ENCODE measurements around the gene SPRED2.

SPRED2 gene

DNA sequence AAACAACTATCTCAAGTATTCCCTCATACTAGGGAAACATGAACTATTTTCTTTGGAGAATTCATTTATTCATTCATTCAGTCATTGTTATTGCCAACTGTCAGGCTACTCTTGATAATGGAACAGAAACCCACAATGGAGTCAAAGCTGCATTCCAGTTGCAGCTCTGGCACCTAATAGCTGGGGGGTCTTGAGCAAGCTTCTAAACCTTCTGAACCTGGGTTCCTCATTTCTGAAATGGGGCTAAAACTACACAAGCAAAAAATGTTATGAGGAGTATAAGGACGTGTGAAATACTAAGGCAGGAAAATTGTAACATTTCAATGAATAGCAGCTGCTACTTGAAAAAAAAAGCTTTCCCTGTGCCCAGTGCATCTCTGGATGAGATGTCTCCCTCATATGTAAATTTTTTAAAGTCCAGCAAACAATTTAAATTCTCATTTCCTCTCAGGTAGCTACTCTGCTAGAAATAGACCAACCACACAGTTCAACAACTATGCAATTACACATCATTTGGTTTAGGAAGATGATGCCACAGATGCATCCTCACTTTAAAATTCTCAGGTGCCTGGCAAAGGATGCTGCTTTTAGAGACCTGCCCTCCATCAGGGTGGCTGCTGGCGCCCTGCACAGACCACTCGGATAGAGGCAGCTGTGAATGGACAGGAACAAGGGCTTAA is 38.5 kb downstream of the SPRED2 start:
- no peak overlapping the region for H3K4me3 ChIP-seq (replicated peaks; ENCODE audit: low read depth, low read length)
- H3K36me3 ChIP-seq (ENCODE audit: control insufficient read depth, insufficient read depth, low read length) = no peaks in the 10 kb centered on the region
- no peak for DNase-seq (ENCODE audit: extremely low read depth, insufficient read length)
- TF ChIP-seq, protein P1, sequence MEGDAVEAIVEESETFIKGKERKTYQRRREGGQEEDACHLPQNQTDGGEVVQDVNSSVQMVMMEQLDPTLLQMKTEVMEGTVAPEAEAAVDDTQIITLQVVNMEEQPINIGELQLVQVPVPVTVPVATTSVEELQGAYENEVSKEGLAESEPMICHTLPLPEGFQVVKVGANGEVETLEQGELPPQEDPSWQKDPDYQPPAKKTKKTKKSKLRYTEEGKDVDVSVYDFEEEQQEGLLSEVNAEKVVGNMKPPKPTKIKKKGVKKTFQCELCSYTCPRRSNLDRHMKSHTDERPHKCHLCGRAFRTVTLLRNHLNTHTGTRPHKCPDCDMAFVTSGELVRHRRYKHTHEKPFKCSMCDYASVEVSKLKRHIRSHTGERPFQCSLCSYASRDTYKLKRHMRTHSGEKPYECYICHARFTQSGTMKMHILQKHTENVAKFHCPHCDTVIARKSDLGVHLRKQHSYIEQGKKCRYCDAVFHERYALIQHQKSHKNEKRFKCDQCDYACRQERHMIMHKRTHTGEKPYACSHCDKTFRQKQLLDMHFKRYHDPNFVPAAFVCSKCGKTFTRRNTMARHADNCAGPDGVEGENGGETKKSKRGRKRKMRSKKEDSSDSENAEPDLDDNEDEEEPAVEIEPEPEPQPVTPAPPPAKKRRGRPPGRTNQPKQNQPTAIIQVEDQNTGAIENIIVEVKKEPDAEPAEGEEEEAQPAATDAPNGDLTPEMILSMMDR (IDR thresholded peaks at IDR 0.05; ENCODE audit: insufficient read depth, low read length, poor library complexity, severe bottlenecking) = no peak
- H3K27me3 ChIP-seq (replicated peaks; ENCODE audit: control insufficient read depth, insufficient read depth, low read length) = no peaks in the 10 kb centered on the region

DNA sequence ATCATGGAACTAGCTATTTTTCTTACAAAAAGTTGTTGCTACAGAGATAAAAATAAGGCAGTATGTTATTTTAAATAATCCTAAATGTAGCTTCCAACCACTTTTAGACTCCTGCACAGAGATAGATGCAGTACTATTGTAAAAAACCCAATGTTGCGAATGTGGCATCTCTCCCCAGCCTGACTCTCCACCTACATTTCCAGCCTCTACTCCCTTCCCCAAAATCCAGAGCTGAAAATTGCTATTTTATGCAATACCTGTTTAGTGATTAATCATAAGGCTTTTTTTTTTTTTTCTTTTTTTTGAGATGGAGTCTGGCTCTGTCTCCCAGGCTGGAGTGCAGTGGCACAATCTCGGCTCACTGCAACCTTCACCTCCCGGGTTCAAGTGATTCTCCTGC is 39.4 kb downstream of the SPRED2 start:
- no peaks in the 10 kb centered on the region for H3K36me3 ChIP-seq (ENCODE audit: control insufficient read depth, insufficient read depth, low read length)
- no peak overlapping the region for H3K4me3 ChIP-seq (replicated peaks; ENCODE audit: low read depth, low read length)
- TF ChIP-seq, protein P1 (IDR thresholded peaks at IDR 0.05; ENCODE audit: insufficient read depth, low read length, poor library complexity, severe bottlenecking) = no peak
- no peaks in the 10 kb centered on the region for H3K27me3 ChIP-seq (replicated peaks; ENCODE audit: control insufficient read depth, insufficient read depth, low read length)
- no peak for DNase-seq (ENCODE audit: extremely low read depth, insufficient read length)

DNA sequence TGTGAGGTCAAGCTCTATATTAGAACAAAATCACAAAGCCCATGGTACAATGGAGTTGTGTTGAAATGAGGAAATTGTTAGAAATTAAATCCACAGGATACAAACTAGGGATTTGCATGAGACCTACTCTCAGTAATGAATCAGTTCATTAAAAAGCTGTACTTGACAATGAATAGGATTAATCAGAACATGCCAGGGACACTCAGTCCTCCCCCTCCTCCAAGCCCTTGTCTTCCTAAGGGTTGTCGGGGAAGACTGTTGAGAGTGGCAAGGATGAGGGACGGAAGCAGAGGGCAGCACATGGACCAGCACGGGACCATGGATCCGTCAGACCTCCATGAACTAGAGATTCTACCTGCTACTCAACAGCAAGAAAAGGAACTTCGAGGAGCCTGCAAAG is 39.8 kb downstream of the SPRED2 start:
- Histone ChIP-seq H3K4me3 (replicated peaks; ENCODE audit: low read depth, low read length) (no peak overlapping the region), H3K36me3 (ENCODE audit: control insufficient read depth, insufficient read depth, low read length) (no peaks in the 10 kb centered on the region), H3K27me3 (replicated peaks; ENCODE audit: control insufficient read depth, insufficient read depth, low read length) (no peaks in the 10 kb centered on the region)
- DNase-seq (ENCODE audit: extremely low read depth, insufficient read length) = no peak
- TF ChIP-seq, protein P1 (IDR thresholded peaks at IDR 0.05; ENCODE audit: insufficient read depth, low read length, poor library complexity, severe bottlenecking) = no peak

DNA sequence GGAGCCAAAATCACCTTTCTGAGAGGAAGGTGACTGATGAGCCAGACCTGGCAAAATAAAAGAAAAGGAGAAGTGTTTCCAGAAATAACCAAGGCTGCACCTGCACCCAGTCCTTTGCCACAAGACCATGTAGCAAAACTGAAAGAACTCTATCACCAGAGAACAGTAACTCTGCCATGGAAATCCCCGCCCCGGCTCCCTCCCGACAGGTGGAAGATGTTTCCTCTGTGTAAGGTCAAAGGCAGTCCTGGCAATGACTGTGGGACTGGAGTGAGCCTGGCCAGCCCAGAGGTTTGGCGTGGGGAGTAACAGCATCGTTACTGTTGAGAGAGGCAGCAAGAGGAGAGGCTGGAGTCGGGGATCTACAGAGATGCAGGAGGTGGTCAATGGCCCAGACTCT is 42.3 kb downstream of the SPRED2 start:
- no peaks in the 10 kb centered on the region for H3K27me3 ChIP-seq (replicated peaks; ENCODE audit: control insufficient read depth, insufficient read depth, low read length)
- TF ChIP-seq, protein P1 (IDR thresholded peaks at IDR 0.05; ENCODE audit: insufficient read depth, low read length, poor library complexity, severe bottlenecking) = no peak
- H3K4me3 ChIP-seq (replicated peaks; ENCODE audit: low read depth, low read length) = peak overlapping the region; percentile 18; the same call in 1 of the 2 replicates

DNA sequence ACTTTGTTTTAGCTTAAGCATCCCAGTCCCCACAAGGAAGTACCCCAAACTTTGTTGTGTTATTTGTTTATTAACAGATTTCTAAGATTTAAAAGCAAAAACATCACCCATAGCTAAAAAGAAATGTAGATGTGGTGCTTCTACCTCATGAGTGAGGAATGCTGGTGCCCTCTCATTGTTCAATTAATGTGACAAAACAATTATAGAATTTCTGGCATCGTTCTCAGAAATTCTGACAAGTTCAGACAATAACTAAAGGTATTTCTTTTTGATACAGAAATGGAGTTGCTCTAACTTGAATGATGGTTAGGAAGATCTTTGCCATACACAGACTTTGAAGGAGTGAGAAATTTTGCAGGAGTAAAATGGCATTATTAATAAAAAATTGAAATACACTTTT is 42.9 kb downstream of the SPRED2 start:
- no peaks in the 10 kb centered on the region for H3K27me3 ChIP-seq (replicated peaks; ENCODE audit: control insufficient read depth, insufficient read depth, low read length)
- no peak for DNase-seq (ENCODE audit: extremely low read depth, insufficient read length)
- H3K36me3 ChIP-seq (ENCODE audit: control insufficient read depth, insufficient read depth, low read length) = no peaks in the 10 kb centered on the region
- TF ChIP-seq, protein P1 (IDR thresholded peaks at IDR 0.05; ENCODE audit: insufficient read depth, low read length, poor library complexity, severe bottlenecking) = no peak
- no peak overlapping the region for H3K4me3 ChIP-seq (replicated peaks; ENCODE audit: low read depth, low read length)

More for the DNA sequence above, 42.3 kb downstream of the SPRED2 start:
- peak; percentile 80 for DNase-seq (ENCODE audit: extremely low read depth, insufficient read length)
- H3K36me3 ChIP-seq (ENCODE audit: control insufficient read depth, insufficient read depth, low read length) = no peaks in the 10 kb centered on the region
